Body of pancreas (tissue), 4 donors: Measurements from ENCODE around the gene LAD1. TPM values are rescaled to one million over a fixed set of nuclear protein-coding genes. Genes with fewer than 3 reads are reported as not detected.

Experiments used
- ATAC-seq: fragments of 150-250 bp; one replicate; pipeline ENCODE4 v1.9.1; 2016
- DNase-seq, 4 donors: peaks; one replicate each; pipeline ENCODE4 v3.0.0-alpha.2; 2019
- H3K27ac ChIP-seq, 4 donors: fragments of 200-600 bp; sonication (generic); 1 replicate in 3 of 4; 2 replicates in 1 of 4; pipeline versions ENCODE4 v1.5.1 to v1.6.1; 2016 to 2019; ENCODE audit warnings: mild to moderate bottlenecking in 1 of 4, mixed read lengths in 1 of 4, moderate library complexity in 1 of 4
- H3K27me3 ChIP-seq, 2 donors: fragments of 200-600 bp; sonication (generic); one replicate each; pipeline ENCODE4 v1.6.0; 2016; ENCODE audit warnings: mild to moderate bottlenecking in 1 of 2
- H3K36me3 ChIP-seq, 2 donors: fragments of 200-600 bp; sonication (generic); replicated peaks in 1 of 2; 2 replicates each; pipeline ENCODE4 v1.5.1; 2016; ENCODE audit warnings: low read depth in 2 of 2; ENCODE audit not compliant: insufficient read depth in 1 of 2
- H3K4me1 ChIP-seq: fragments of 200-600 bp; sonication (generic); one replicate; pipeline ENCODE4 v1.6.0; 2016
- H3K4me3 ChIP-seq, 2 donors: fragments of 200-600 bp; sonication (generic); 1 replicate in 1 of 2; 2 replicates in 1 of 2; pipeline ENCODE4 v1.5.1; 2016 to 2019
- H3K9me3 ChIP-seq, 3 donors: fragments of 200-600 bp; sonication (generic); 1 replicate in 2 of 3; 2 replicates in 1 of 3; pipeline ENCODE4 v1.5.1; 2016
- CTCF ChIP-seq, 7 experiments: fragments of 450-650 bp in 4 of 7; fragments of 200-600 bp in 3 of 7; sonication (generic) in 3 of 7; IDR thresholded peaks; one replicate each; pipeline ENCODE4 v1.5.1; 2016 to 2019; ENCODE audit warnings: antibody characterized with exemption in 7 of 7
- POLR2A ChIP-seq, 3 donors: fragments of 450-650 bp; IDR thresholded peaks; one replicate each; pipeline ENCODE4 v1.6.1; 2016; ENCODE audit warnings: antibody characterized with exemption in 3 of 3, mild to moderate bottlenecking in 2 of 3
- WGBS, 2 donors: methylation state at CpG; one replicate each; pipeline ENCODE4 v1.1.5; 2017; 5-methylcytosine and 5-hydroxymethylcytosine counted together
- intact Hi-C: fragments of 100-400 bp; cut with DNase I; formaldehyde crosslinking; loops from one replicate; pipeline ENCODE4 v1.15.1; 2023
- total RNA-seq, 2 donors: library from RNA; depleted of rRNA; stranded (reverse); fragments of >200 nt; gene quantifications; one replicate each; pipeline ENCODE4 v1.1.0, GENCODE V29; 2016

Gene LAD1
- total RNA-seq, 2 donors from 2014 or later: 46.1 to 54.7 TPM

- Histone ChIP-seq H3K9me3 (no peaks in the 10 kb centered on the region), H3K27ac (no peak overlapping the region), H3K4me3 (no peak overlapping the region), H3K36me3 (no peaks in the 10 kb centered on the region), H3K4me1 (no peaks in the 10 kb centered on the region), H3K27me3 (no peaks in the 10 kb centered on the region)
- WGBS, 2 donors: 66 to 75% methylated on average over 7 of the region's 7 CpGs
- intact Hi-C loops: no loop called here
- ATAC-seq (no peak), DNase-seq (no peak)
- TF ChIP-seq CTCF (IDR thresholded peaks at IDR 0.05): no peak
- no peak for TF ChIP-seq POLR2A (IDR thresholded peaks at IDR 0.05)
Measured at GRCh38 chr1:201350884-201351283, 48.2 kb downstream of the LAD1 start.

GRCh38 chr1:201350361-201350725, 48.8 kb downstream of the LAD1 start:
- Histone ChIP-seq H3K4me3 (no peak overlapping the region), H3K27ac (no peak overlapping the region), H3K36me3 (no peaks in the 10 kb centered on the region), H3K9me3 (no peaks in the 10 kb centered on the region), H3K4me1 (no peaks in the 10 kb centered on the region), H3K27me3 (no peaks in the 10 kb centered on the region)
- intact Hi-C loops: no loop called here
- TF ChIP-seq CTCF (IDR thresholded peaks at IDR 0.05) (no peak), POLR2A (IDR thresholded peaks at IDR 0.05) (no peak)
- no peak for DNase-seq
- WGBS, 2 donors: 40 to 54% methylated on average over 2 of the region's 2 CpGs
- ATAC-seq: no peak

GRCh38 chr1:201349092-201349491, 50.0 kb downstream of the LAD1 start:
- H3K27me3 ChIP-seq: no peaks in the 10 kb centered on the region
- WGBS, 2 donors: 85 to 93% methylated on average over 4 of the region's 4 CpGs
- ATAC-seq: no peak
- no peaks in the 10 kb centered on the region for H3K4me1 ChIP-seq
- TF ChIP-seq POLR2A (IDR thresholded peaks at IDR 0.05) (no peak), CTCF (IDR thresholded peaks at IDR 0.05) (no peak)
- no peak overlapping the region for H3K27ac ChIP-seq
- no peaks in the 10 kb centered on the region for H3K36me3 ChIP-seq
- H3K9me3 ChIP-seq: no peaks in the 10 kb centered on the region
- intact Hi-C loops: no loop called here
- no peak for DNase-seq
- no peak overlapping the region for H3K4me3 ChIP-seq

- 11 to 17% methylated on average over 6 of the region's 6 CpGs for WGBS, 2 donors
- intact Hi-C loops: no loop called here
- Histone ChIP-seq H3K27me3 (no peaks in the 10 kb centered on the region), H3K9me3 (no peaks in the 10 kb centered on the region), H3K27ac (no peak overlapping the region), H3K36me3 (no peaks in the 10 kb centered on the region), H3K4me3 (no peak overlapping the region), H3K4me1 (no peaks in the 10 kb centered on the region)
- ATAC-seq: peak; percentile 70
- peak; percentile 45 to 66 (median 56) for TF ChIP-seq CTCF (IDR thresholded peaks at IDR 0.05)
- TF ChIP-seq POLR2A (IDR thresholded peaks at IDR 0.05): no peak
- peak; percentile 39 to 53 (median 46) for DNase-seq
Measured at GRCh38 chr1:201348211-201348566, 50.9 kb downstream of the LAD1 start.

- no peaks in the 10 kb centered on the region for H3K27me3 ChIP-seq
- H3K4me1 ChIP-seq: no peaks in the 10 kb centered on the region
- 19 to 25% methylated on average over 7 of the region's 7 CpGs for WGBS, 2 donors
- no peaks in the 10 kb centered on the region for H3K9me3 ChIP-seq
- intact Hi-C loops: no loop called here
- no peak overlapping the region for H3K27ac ChIP-seq
- ATAC-seq: no peak
- H3K4me3 ChIP-seq: no peak overlapping the region
- TF ChIP-seq POLR2A (IDR thresholded peaks at IDR 0.05) (no peak), CTCF (IDR thresholded peaks at IDR 0.05) (no peak)
- DNase-seq: no peak
- H3K36me3 ChIP-seq: no peaks in the 10 kb centered on the region
Measured at GRCh38 chr1:201347498-201348210, 51.5 kb downstream of the LAD1 start.
